Measurements from ENCODE around the gene CA7. TPM values are rescaled to one million over a fixed set of nuclear protein-coding genes. Genes with fewer than 3 reads are reported as not detected.

CA7 gene
- total RNA-seq, 2 donors from 2014 or later = not detected

DNA sequence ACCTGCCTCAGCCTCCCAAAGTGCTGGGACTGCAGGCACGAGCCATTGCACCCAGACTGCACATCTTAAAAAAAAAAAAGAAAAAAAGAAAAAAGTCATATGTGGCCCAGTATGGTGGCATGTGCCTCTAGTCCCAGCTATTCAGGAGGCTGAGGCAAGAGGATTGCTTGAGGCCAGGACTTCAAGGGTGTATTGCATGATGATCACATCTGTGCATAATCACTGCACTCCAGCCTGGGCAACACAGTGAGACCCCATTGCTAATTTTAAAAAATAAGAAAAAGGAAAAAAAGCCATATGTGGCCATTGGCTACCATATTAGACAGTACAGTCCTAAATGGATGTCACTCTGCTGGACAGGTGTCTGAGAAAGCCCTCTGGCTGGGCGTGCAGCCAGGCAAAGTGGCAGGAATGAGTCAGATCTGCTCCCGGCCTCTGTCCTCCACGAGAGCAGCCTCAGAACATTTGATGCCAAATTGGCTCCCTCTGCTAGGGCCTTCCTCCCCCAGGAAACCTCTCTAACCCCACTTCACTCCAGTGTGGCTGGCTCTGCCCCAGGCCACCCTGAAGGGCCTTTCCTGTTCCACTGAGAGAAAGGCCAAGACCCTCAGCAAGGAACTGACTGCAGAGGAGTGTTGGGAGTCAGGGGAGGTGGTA is 14.7 kb downstream of the CA7 start:
- DNase-seq = peak; percentile 28
- no peaks in the 10 kb centered on the region for H3K9me3 Mint-ChIP-seq
- H3K36me3 Mint-ChIP-seq (ENCODE audit: low read depth) = no peaks in the 10 kb centered on the region
- 82 to 100% methylated on average over 1 to 4 of the region's 4 CpGs for WGBS, 2 experiments (ENCODE audit: insufficient coverage in 1 of 2, insufficient read length in 1 of 2)
- no peaks in the 10 kb centered on the region for H3K4me1 ChIP-seq (ENCODE audit: control insufficient read depth, insufficient read depth, low read length)
- no peak overlapping the region for H3K4me3 ChIP-seq (ENCODE audit: low read length)
- no peak overlapping the region for H3K9ac ChIP-seq (ENCODE audit: extremely low read depth, low read length, poor library complexity, severe bottlenecking)
- H3K36me3 ChIP-seq (ENCODE audit: control insufficient read depth, insufficient read depth, low read length) = no peaks in the 10 kb centered on the region
- no peak overlapping the region for H3K27ac Mint-ChIP-seq
- H3K4me1 Mint-ChIP-seq = no peaks in the 10 kb centered on the region
- H3K27me3 Mint-ChIP-seq (ENCODE audit: insufficient read depth) = no peaks in the 10 kb centered on the region
- no peak overlapping the region for H3K4me3 Mint-ChIP-seq
- H3K27me3 ChIP-seq (ENCODE audit: control insufficient read depth, insufficient read depth, low read length, poor library complexity, severe bottlenecking) = no peaks in the 10 kb centered on the region
- H3K9me3 ChIP-seq (ENCODE audit: control insufficient read depth, low read length) = no peaks in the 10 kb centered on the region
- H3K27ac ChIP-seq (ENCODE audit: low read depth, low read length) = no peak overlapping the region
- TF ChIP-seq, protein P1, sequence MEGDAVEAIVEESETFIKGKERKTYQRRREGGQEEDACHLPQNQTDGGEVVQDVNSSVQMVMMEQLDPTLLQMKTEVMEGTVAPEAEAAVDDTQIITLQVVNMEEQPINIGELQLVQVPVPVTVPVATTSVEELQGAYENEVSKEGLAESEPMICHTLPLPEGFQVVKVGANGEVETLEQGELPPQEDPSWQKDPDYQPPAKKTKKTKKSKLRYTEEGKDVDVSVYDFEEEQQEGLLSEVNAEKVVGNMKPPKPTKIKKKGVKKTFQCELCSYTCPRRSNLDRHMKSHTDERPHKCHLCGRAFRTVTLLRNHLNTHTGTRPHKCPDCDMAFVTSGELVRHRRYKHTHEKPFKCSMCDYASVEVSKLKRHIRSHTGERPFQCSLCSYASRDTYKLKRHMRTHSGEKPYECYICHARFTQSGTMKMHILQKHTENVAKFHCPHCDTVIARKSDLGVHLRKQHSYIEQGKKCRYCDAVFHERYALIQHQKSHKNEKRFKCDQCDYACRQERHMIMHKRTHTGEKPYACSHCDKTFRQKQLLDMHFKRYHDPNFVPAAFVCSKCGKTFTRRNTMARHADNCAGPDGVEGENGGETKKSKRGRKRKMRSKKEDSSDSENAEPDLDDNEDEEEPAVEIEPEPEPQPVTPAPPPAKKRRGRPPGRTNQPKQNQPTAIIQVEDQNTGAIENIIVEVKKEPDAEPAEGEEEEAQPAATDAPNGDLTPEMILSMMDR (conservative IDR thresholded peaks at IDR 0.05) = no peak

DNA sequence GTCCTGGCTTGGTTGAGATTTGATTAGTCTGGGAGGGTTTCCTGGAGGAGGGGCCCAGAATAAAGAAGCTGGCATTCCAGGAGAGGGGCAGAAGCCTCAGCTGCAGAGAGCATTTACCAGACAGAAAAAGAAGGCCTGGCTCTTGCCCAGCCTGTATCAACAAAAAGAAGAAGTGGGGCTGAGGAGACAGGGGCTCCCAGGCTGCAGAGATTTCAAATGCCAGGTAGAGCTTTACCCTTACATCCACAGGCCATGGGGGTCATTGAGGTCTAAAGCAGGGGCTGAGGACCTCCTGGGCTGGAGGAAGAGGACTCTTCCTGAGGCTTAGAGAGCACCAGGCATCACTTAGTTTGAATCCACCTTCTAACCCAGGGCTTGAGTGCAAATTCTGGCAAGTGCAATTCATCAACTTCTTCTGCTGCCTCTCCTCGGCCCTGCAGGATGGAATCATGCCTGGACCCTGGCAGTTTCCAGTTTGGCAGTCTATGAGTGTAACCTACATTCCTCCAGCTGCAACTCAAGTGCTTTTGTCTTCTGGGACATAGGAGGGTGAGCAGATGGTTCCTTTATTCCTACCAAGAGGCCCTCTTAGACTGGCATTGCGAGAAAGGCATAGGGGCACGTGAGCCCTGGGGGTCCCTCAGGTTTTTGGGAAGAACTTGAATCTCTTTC is 15.3 kb downstream of the CA7 start:
- no peaks in the 10 kb centered on the region for H3K36me3 ChIP-seq (ENCODE audit: control insufficient read depth, insufficient read depth, low read length)
- H3K27me3 Mint-ChIP-seq (ENCODE audit: insufficient read depth) = no peaks in the 10 kb centered on the region
- H3K9me3 ChIP-seq (ENCODE audit: control insufficient read depth, low read length) = no peaks in the 10 kb centered on the region
- no peaks in the 10 kb centered on the region for H3K36me3 Mint-ChIP-seq (ENCODE audit: low read depth)
- no peak overlapping the region for H3K27ac ChIP-seq (ENCODE audit: low read depth, low read length)
- no peaks in the 10 kb centered on the region for H3K4me1 ChIP-seq (ENCODE audit: control insufficient read depth, insufficient read depth, low read length)
- peak; percentile 23 for DNase-seq
- WGBS, 2 experiments (ENCODE audit: insufficient coverage in 1 of 2, insufficient read length in 1 of 2) = 90% methylated on average over 3 of the region's 3 CpGs; no CpG with 5 or more reads in 1 of the 2 experiments
- no peaks in the 10 kb centered on the region for H3K4me1 Mint-ChIP-seq
- no peak overlapping the region for H3K4me3 Mint-ChIP-seq
- TF ChIP-seq, protein P1 (conservative IDR thresholded peaks at IDR 0.05) = no peak
- no peaks in the 10 kb centered on the region for H3K9me3 Mint-ChIP-seq
- H3K27ac Mint-ChIP-seq = no peak overlapping the region
- no peak overlapping the region for H3K9ac ChIP-seq (ENCODE audit: extremely low read depth, low read length, poor library complexity, severe bottlenecking)
- no peaks in the 10 kb centered on the region for H3K27me3 ChIP-seq (ENCODE audit: control insufficient read depth, insufficient read depth, low read length, poor library complexity, severe bottlenecking)
- H3K4me3 ChIP-seq (ENCODE audit: low read length) = no peak overlapping the region

DNA sequence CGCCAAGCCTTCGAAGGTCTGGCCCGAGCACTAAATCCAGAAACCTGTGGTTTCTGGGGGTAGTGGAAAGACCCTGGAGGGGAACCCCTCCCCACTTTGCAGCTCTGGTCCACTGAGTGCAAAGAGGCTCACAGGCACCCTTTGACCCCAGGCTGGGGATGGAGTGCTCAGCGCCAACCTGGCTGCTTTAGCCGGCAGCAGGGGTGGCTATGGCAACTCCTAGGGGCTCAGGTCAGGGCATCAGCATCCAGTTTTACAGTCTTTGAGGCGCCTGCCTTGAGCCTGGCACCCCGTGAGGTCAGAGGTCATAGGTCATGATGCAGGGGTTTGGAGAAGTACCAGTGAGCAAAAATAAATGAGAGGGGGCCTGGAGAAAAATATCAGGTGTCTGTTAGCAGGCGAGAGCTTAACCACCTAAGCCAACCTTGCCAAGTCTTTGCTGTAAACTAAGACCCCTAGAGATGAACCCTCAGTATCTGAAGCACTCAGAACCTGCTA is 17.9 kb downstream of the CA7 start:
- Histone ChIP-seq H3K27me3 (ENCODE audit: control insufficient read depth, insufficient read depth, low read length, poor library complexity, severe bottlenecking) (no peaks in the 10 kb centered on the region), H3K27ac (ENCODE audit: low read depth, low read length) (no peak overlapping the region), H3K36me3 (ENCODE audit: control insufficient read depth, insufficient read depth, low read length) (no peaks in the 10 kb centered on the region), H3K4me1 (ENCODE audit: control insufficient read depth, insufficient read depth, low read length) (no peaks in the 10 kb centered on the region), H3K4me3 (ENCODE audit: low read length) (no peak overlapping the region), H3K9me3 (ENCODE audit: control insufficient read depth, low read length) (no peaks in the 10 kb centered on the region), H3K9ac (ENCODE audit: extremely low read depth, low read length, poor library complexity, severe bottlenecking) (no peak overlapping the region)
- TF ChIP-seq, protein P1 (conservative IDR thresholded peaks at IDR 0.05) = no peak
- H3K27me3 Mint-ChIP-seq (ENCODE audit: insufficient read depth) = no peaks in the 10 kb centered on the region
- H3K9me3 Mint-ChIP-seq = no peaks in the 10 kb centered on the region
- H3K4me1 Mint-ChIP-seq = no peaks in the 10 kb centered on the region
- DNase-seq = peak; percentile 26
- H3K36me3 Mint-ChIP-seq (ENCODE audit: low read depth) = no peaks in the 10 kb centered on the region
- H3K27ac Mint-ChIP-seq = no peak overlapping the region
- WGBS, 2 experiments (ENCODE audit: insufficient coverage in 1 of 2, insufficient read length in 1 of 2) = 90 to 96% methylated on average over 5 to 8 of the region's 8 CpGs
- H3K4me3 Mint-ChIP-seq = no peak overlapping the region

Data from endodermal cell (in vitro differentiated cells).